HepG2 (cell line): ENCODE results near the gene LRRC45. TPM values are rescaled to one million over a fixed set of nuclear protein-coding genes. Genes with fewer than 3 reads are reported as not detected.

ENCODE experiments used
- KDM2A ChIP-seq: sonication (generic); formaldehyde crosslinking; IDR thresholded peaks from 2 replicates; pipeline ENCODE4 v1.4.0; 2020; ENCODE audit warnings: low read depth, missing genetic modification reagents, borderline replicate concordance
- KMT2A ChIP-seq: sonication (generic); formaldehyde crosslinking; IDR thresholded peaks from 2 replicates; pipeline ENCODE4 v1.4.0; 2020; ENCODE audit warnings: missing genetic modification reagents
- MED1 ChIP-seq: sonication (generic); formaldehyde crosslinking; IDR thresholded peaks from 2 replicates; pipeline ENCODE4 v1.4.0; 2020; ENCODE audit warnings: missing genetic modification reagents
- MIER2 ChIP-seq: IDR thresholded peaks from 2 replicates; pipeline ENCODE4 v1.6.1; 2016; ENCODE audit warnings: missing biosample characterization, missing genetic modification reagents
- NFYB ChIP-seq: sonication (generic); formaldehyde crosslinking; IDR thresholded peaks from 2 replicates; pipeline ENCODE4 v1.4.0; 2020; ENCODE audit warnings: missing genetic modification reagents
- PCBP2 ChIP-seq: fragments of 200-400 bp; formaldehyde crosslinking; optimal IDR thresholded peaks from 2 replicates; pipeline ENCODE3; 2018; ENCODE audit warnings: low read length, low read depth; ENCODE audit not compliant: poor library complexity, severe bottlenecking
- RAD21 ChIP-seq: fragments of 450-650 bp; formaldehyde crosslinking; IDR thresholded peaks from 2 replicates; pipeline ENCODE4 v1.5.0; 2020; ENCODE audit warnings: mild to moderate bottlenecking
- RARG ChIP-seq: sonication (generic); formaldehyde crosslinking; IDR thresholded peaks from 2 replicates; pipeline ENCODE4 v1.4.0; 2020; ENCODE audit warnings: low read depth, mild to moderate bottlenecking, missing genetic modification reagents
- TFDP2 ChIP-seq: sonication (generic); formaldehyde crosslinking; IDR thresholded peaks from 2 replicates; pipeline ENCODE4 v1.4.0; 2020; ENCODE audit warnings: missing genetic modification reagents
- ZC3H13 ChIP-seq: sonication (generic); formaldehyde crosslinking; IDR thresholded peaks from 2 replicates; pipeline ENCODE4 v1.8.1; 2023; ENCODE audit warnings: mild to moderate bottlenecking, missing genetic modification reagents, moderate library complexity
- ZFP82 ChIP-seq: sonication (generic); formaldehyde crosslinking; IDR thresholded peaks from 2 replicates; pipeline ENCODE4 v1.5.1; 2020; ENCODE audit warnings: mild to moderate bottlenecking, missing genetic modification reagents, borderline replicate concordance
- ZFY ChIP-seq: sonication (generic); formaldehyde crosslinking; IDR thresholded peaks from 2 replicates; pipeline ENCODE4 v1.4.0; 2020; ENCODE audit warnings: missing genetic modification reagents
- ZNF142 ChIP-seq: sonication (generic); formaldehyde crosslinking; IDR thresholded peaks from 2 replicates; pipeline ENCODE4 v1.4.0; 2020; ENCODE audit warnings: missing genetic modification reagents
- ZNF546 ChIP-seq: sonication (generic); formaldehyde crosslinking; conservative IDR thresholded peaks from 2 replicates; pipeline ENCODE4 v1.8.1; 2023; ENCODE audit warnings: mild to moderate bottlenecking, missing genetic modification reagents
- ZNF563 ChIP-seq: sonication (generic); formaldehyde crosslinking; IDR thresholded peaks from 2 replicates; pipeline ENCODE4 v1.8.0; 2022; ENCODE audit warnings: mild to moderate bottlenecking, moderate library complexity, missing genetic modification reagents
- ZNF878 ChIP-seq: sonication (generic); formaldehyde crosslinking; IDR thresholded peaks from 2 replicates; pipeline ENCODE4 v1.8.1; 2023; ENCODE audit warnings: mild to moderate bottlenecking, missing genetic modification reagents, moderate library complexity
- ZSCAN12 ChIP-seq: sonication (generic); formaldehyde crosslinking; IDR thresholded peaks from 2 replicates; pipeline ENCODE4 v1.9.0; 2021; ENCODE audit warnings: mild to moderate bottlenecking, missing genetic modification reagents
- polyA plus RNA-seq, 8 experiments: library from polyadenylated mRNA; depleted of rRNA in 3 of 8; stranded (reverse) in 7 of 8; unstranded in 1 of 8; fragments of >200 nt; fragmentation: Illumina TruSeq in 4 of 8; extraction: Trizol in 4 of 8; gene quantifications; 2 replicates each; pipeline versions ENCODE4 v1.2.1 to v1.2.3, GENCODE V29; 2011 to 2016; ENCODE audit warnings: low read depth in 4 of 8, missing spikeins in 1 of 8, mixed read lengths in 1 of 8; ENCODE audit not compliant: insufficient read depth in 1 of 8
- total RNA-seq, 5 experiments: library from RNA; depleted of rRNA; stranded (reverse); fragments of >200 nt; fragmentation: Illumina TruSeq; extraction: Trizol; gene quantifications; 2 replicates each; pipeline ENCODE4 v1.2.3, GENCODE V29; 2016; ENCODE audit warnings: low read depth in 1 of 5
- TF ChIP-seq, protein P1 (sequence below): sonication (generic); formaldehyde crosslinking; IDR thresholded peaks from 2 replicates; pipeline ENCODE4 v1.9.0; 2022; ENCODE audit warnings: low read depth, missing genetic modification reagents

The LRRC45 gene
- total and polyA plus RNA-seq, 2 of the 13 experiments (the other 11 are each of a cell fraction or from before 2014, with no cell fraction given): 11.6 to 48.1 TPM

GRCh38 chr17:82019690-82020571 is 3.2 kb upstream of the LRRC45 start (continued):
- TF ChIP-seq MED1 (CRISPR knock-in tag): peak; percentile 73
- no peak; the same call in 1 of the 2 replicates for TF ChIP-seq MIER2 (CRISPR knock-in tag)
- no peak; the same call in 1 of the 2 replicates for TF ChIP-seq TFDP2 (CRISPR knock-in tag)
- TF ChIP-seq ZSCAN12 (CRISPR knock-in tag): no peak
- TF ChIP-seq PCBP2: no peak
- peak; percentile 83 for TF ChIP-seq RAD21
- no peak for TF ChIP-seq ZNF142
- peak; percentile 90 for TF ChIP-seq KDM2A
- TF ChIP-seq ZNF546: 0 out of 2 replicates have a peak, but pooled peaks have one; percentile 10
- TF ChIP-seq ZNF563 (CRISPR knock-in tag): no peak
- TF ChIP-seq RARG (CRISPR knock-in tag): no peak
- TF ChIP-seq ZNF878 (CRISPR knock-in tag): no peak
- no peak for TF ChIP-seq ZFP82
- no peak for TF ChIP-seq NFYB (CRISPR knock-in tag)
- peak; percentile 77 for TF ChIP-seq ZFY (CRISPR knock-in tag)
- TF ChIP-seq ZC3H13 (CRISPR knock-in tag): peak; percentile 87
- TF ChIP-seq KMT2A (CRISPR knock-in tag): no peak
- TF ChIP-seq, protein P1, sequence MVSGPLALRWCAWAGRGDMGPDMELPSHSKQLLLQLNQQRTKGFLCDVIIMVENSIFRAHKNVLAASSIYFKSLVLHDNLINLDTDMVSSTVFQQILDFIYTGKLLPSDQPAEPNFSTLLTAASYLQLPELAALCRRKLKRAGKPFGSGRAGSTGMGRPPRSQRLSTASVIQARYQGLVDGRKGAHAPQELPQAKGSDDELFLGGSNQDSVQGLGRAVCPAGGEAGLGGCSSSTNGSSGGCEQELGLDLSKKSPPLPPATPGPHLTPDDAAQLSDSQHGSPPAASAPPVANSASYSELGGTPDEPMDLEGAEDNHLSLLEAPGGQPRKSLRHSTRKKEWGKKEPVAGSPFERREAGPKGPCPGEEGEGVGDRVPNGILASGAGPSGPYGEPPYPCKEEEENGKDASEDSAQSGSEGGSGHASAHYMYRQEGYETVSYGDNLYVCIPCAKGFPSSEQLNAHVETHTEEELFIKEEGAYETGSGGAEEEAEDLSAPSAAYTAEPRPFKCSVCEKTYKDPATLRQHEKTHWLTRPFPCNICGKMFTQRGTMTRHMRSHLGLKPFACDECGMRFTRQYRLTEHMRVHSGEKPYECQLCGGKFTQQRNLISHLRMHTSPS (CRISPR knock-in tag): peak; percentile 90
